CD4-positive, alpha-beta T cell treated with Interleukin-1 beta for 1 hour (primary cell): ENCODE results near the gene KCNQ1.

Experiments
- DNase-seq, 2 donors: peaks; one replicate each; pipeline ENCODE4 v3.0.0-alpha.2; 2020 to 2022

KCNQ1 gene

DNA sequence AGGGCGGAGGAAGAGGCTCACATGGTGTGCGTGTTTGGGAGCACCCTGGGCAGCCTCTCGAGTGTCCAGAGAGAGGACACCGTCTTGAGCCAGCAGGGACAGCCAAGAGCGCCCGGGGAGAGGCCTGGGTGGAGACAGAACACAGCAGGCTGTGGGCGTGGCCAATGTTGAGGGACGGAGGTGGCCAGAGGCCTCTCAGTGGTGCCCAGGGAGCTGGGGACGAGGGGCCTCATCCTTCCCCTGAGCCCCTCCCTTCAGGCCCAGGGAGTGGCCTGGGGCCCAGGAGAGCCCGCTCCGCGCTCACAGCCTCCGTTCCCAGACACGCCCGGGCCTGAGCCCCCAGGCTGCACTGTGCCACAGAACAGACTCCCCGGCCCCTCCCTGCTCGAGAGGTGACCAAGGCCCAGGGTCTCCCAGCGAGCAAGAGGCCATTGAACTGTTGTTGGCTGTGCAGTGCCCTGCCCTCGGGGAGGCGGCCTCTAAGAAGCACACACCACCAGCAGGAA, 392.3 kb downstream of the KCNQ1 start:
- DNase-seq: peak; percentile 6 to 60

DNA sequence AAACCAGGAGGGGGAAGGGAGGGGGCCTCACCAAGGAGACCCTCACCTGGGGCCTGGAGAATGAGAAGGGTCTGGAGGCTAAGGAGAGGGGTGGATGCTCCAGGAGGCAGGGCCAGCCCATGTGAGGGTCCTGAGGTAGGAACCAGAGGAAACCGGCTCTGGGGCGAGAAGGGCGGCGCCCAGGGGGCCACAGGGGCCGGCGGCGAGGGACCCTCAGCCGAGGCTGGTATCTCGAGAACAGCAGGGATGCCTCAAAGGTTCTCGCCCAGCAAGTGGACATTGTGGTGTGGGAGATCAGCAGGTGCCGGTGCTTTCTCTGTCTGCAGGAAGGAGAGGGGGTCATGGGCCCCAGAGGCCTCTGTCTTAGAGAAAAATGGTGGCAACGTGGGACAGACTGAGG, 392.8 kb downstream of the KCNQ1 start:
- DNase-seq: no peak

GRCh38 chr11:2838091-2838490, 393.3 kb downstream of the KCNQ1 start:
- DNase-seq: no peak

- no peak for DNase-seq
Measured at GRCh38 chr11:2838676-2839294, 394.0 kb downstream of the KCNQ1 start.

DNA sequence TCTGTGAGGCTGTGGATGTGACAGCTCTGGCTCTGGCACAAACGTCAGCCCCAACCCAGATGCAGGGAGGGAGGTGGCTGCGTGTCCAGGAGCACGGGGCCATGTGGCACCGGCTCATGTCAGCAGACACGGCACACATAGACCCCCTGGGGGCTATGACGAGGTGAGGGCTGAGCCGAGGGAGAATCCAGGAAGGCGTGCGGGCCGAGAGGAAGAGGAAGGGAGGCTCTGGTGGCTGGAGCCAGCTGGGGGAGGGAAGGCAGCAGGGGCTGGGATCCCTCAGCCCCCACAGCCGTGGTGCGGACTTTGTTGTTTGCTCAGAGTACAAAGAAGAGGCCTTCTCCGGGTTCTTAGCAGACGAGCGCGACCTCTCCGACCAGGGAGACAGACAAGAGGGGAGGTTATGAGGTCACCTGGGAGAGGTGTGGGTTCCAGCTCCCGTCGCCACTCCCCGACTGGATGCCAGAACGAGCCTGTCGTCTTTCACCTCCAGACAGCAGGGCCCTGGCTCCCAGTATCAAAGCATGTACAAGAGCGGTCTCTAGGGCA, 394.7 kb downstream of the KCNQ1 start:
- no peak for DNase-seq

DNA sequence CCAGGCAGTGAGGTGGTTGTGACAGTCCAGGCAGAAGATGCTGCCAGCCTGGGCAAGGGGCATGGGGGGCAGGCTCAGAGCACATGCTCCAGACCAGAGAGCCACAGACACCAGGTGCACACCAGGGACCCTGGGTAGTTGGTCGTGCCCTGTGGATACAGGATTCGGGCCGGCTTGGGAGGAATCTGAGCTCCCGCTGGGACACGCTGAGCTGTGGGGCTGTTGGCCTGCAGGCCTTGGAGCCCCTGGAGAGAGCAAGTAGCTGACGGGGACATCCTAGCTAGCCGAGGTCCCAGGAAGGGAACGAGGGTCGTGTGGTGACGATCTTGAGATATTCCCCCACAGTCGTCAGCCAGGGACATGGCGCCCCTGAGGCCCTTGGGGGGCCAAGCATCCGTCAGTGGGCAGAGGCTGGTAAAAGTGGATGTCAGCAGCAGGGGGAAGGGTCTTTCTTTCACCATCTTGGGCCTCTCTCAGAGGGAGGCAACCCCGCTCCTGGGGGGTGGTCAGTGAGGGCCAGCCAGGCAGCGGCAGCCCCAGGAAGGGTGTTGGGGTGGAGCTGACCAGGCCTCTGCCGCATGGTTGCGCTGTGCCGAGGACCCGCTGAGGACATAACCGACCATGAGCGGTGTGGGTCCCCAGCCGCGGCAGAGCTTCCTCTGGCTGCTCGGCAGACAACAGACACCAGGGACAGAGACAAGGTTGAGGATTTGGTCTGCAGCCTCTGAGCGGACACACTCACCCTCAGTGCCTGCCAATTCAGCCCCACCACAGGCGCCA, 396.8 kb downstream of the KCNQ1 start:
- no peak for DNase-seq

- DNase-seq: no peak
Measured at GRCh38 chr11:2842876-2843275, 398.1 kb downstream of the KCNQ1 start.

- no peak for DNase-seq
Measured at GRCh38 chr11:2843551-2843950, 398.7 kb downstream of the KCNQ1 start.

DNA sequence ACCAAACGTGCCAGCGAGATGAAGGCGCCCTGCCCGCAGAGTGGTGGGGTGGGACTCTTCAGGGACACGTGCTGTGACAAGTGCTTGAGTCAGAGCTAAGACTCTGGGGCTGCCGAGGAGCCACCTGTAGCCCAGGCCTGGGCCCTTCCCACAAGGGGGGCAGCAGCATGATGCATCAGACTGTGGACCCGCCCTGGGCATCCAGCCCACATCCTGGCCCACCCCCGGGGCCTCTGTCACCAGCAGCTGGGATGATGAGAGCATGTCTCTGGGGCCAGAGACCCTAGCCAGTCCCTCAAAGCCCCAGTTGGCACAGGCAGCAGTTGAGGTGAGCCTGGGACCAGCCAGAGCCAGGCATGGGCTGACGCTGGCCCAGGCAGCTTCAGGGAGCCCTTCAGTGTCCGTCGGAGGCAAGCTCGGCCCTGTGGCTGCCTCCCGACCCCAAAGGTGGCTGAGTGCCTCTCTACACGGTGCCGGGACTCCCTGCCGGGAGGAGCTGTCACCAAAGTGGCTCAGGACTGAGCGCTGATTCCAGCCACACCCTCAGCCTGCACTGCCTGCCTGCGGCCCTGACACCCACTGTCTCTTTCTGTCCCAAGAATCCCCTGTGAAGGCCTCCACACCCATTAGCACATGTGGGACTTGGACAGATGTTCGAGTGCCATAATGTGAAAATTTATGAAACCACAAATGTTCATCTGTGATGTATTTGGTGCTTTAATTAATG, 399.5 kb downstream of the KCNQ1 start:
- no peak for DNase-seq

- no peak for DNase-seq
Measured at GRCh38 chr11:2844996-2845395, 400.2 kb downstream of the KCNQ1 start.

DNA sequence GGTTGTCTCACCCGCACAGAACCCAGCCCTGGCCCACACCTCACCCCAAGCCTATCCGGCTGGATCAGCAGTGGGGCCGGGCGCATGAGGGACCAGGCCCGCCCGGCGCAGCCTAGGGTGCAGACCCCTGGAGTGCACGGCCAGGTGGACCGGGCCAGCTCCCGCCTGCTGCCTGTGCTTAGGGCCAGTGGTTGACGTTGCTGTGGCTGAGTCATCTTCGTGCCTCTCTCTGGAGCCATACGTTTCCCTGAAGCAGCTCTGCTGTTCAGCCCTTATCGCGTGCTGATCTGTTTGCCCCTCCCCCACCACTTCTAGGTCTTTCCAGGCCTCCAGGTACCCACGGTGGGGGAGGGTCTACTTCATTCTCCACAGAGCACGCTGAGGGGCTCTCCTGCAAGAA, 401.2 kb downstream of the KCNQ1 start:
- no peak for DNase-seq

- DNase-seq: no peak
Measured at GRCh38 chr11:2846470-2846869, 401.7 kb downstream of the KCNQ1 start.

GRCh38 chr11:2847561-2847960, 402.8 kb downstream of the KCNQ1 start:
- DNase-seq: no peak

DNA sequence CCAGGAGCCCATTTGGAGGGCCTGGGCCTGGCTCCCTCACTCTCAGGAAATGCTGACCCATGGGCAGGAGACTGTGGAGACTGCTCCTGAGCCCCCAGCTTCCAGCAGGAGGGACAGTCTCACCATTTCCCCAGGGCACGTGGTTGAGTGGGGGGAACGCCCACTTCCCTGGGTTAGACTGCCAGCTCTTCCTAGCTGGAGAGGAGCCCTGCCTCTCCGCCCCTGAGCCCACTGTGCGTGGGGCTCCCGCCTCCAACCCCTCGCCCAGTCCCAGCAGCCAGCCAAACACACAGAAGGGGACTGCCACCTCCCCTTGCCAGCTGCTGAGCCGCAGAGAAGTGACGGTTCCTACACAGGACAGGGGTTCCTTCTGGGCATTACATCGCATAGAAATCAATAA, 403.7 kb downstream of the KCNQ1 start:
- DNase-seq: no peak

DNA sequence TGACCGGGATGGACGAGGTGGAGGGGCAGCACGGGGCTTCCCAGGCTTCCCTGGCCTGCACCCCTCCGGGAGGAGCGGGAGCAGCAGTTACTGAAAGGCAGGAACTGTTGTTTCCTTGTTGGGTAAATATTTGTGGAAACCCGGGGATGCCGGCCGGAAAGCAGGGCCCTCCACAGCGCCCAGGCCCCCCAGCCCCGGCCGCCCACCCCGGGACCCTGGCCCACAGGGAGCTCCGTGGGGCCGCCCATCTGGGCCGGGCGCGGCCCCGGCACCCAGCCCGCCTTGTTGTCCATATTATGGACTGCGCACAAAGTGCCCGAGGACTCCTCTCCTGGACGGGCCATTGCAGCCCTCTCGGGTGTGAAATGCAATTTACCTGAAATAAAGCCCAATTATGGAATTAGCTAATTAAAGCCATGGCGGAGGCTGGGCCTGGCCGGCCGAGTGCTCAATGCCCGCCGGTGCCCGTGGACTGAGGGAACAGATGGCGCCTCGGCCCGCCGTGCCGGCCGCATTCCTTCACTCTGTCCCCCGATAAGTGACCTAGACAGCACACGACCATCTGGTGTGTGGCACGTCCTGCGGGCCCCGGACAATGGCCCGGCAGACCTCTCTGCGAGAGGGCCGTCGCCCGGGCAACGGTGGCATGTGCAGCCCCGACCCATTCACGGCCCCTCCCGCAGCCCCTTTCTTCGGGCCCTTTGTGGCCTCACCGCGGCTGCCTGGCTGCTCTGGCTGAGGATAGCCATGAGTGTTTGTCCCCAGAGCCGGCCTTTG, 405.4 kb downstream of the KCNQ1 start:
- no peak for DNase-seq

DNA sequence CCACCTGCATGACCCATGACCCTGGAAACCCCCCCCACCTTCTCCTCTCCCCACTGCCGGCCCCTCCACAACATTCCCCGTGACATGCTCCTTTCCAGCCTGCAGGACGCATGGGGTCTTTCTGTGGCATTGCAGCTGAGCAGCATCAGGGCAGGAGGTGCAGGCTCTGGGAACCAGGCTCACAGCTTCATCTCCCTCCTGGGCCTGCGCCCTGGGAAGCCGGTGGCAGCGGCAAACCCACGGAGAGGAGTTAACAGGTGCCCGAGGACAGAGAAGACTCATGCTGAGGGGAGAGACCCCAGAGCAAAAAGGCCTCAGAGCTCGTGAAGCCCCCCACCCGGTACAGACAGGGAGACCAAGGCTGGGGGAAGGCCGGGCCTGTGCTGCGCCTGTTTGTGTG, 408.6 kb downstream of the KCNQ1 start:
- no peak for DNase-seq

DNA sequence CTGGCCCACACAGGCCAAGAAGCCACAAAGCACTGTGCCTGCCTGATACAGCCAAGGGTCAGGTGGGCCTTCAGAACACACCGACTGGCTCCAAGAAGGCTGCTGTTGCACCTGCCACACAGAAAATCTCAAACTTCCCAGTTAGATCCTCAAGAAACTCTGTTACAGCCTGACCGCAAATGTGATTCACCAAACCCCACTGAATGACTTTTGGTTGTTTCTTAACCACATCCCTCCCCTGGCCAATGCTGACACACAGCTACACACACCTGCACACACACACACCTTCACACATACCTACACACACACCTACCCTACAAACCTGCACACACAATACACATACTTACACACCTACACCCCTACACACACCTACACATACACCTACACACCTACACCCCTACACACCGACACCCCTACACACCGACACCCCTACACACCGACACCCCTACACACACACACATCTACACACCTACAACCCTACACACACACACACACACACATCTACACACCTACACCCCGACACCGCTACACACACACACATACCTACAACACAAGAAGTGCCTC, 409.3 kb downstream of the KCNQ1 start:
- DNase-seq: no peak

GRCh38 chr11:2855162-2855561, 410.4 kb downstream of the KCNQ1 start:
- no peak for DNase-seq

- no peak for DNase-seq
Measured at GRCh38 chr11:2857276-2857675, 412.5 kb downstream of the KCNQ1 start.

GRCh38 chr11:2857918-2858317, 413.1 kb downstream of the KCNQ1 start:
- no peak for DNase-seq

- no peak for DNase-seq
Measured at GRCh38 chr11:2858995-2859698, 414.3 kb downstream of the KCNQ1 start.

DNA sequence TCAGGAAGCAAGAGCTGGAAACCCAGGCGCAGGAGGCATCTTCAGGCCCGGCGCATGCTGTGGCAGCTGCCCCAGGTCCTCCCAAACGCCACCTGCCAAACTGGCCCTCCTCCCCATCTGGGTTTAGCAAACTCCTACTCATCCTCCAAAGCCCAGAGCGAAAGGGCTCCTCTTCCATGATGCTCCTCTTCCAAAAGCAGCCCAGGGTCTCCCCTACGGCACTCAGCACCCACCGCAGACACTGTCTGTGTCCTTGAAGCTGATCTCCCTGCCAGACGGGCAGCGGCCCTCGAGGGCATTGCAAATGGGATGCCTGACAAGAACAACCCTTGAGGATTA, 414.9 kb downstream of the KCNQ1 start:
- no peak for DNase-seq
